Suprapubic skin (tissue), 4 donors: Measurements from ENCODE around the gene MED4. TPM values are rescaled to one million over a fixed set of nuclear protein-coding genes. Genes with fewer than 3 reads are reported as not detected.

Experiments used
- DNase-seq, 2 donors: peaks; one replicate each; pipeline ENCODE4 v3.0.0-alpha.2; 2019; ENCODE audit warnings: low spot score in 2 of 2
- H3K27ac ChIP-seq: fragments of 200-600 bp; sonication (generic); one replicate; pipeline ENCODE4 v1.5.1; 2019
- H3K27me3 ChIP-seq: fragments of 200-600 bp; sonication (generic); one replicate; pipeline ENCODE4 v1.5.1; 2019
- H3K36me3 ChIP-seq: fragments of 200-600 bp; sonication (generic); one replicate; pipeline ENCODE4 v1.5.1; 2019
- H3K4me1 ChIP-seq: fragments of 200-600 bp; sonication (generic); one replicate; pipeline ENCODE4 v1.5.1; 2019
- H3K4me3 ChIP-seq: fragments of 200-600 bp; sonication (generic); one replicate; pipeline ENCODE4 v1.5.1; 2019; ENCODE audit warnings: mild to moderate bottlenecking
- H3K9me3 ChIP-seq: fragments of 200-600 bp; sonication (generic); one replicate; pipeline ENCODE4 v1.5.1; 2019
- CTCF ChIP-seq, 2 donors: fragments of 200-600 bp in 1 of 2; fragments of 450-650 bp in 1 of 2; sonication (generic) in 1 of 2; IDR thresholded peaks; one replicate each; pipeline ENCODE4 v1.5.1; 2016 to 2019; ENCODE audit warnings: antibody characterized with exemption in 2 of 2, mild to moderate bottlenecking in 1 of 2, moderate library complexity in 1 of 2
- EP300 ChIP-seq: sonication (generic); formaldehyde crosslinking; IDR thresholded peaks from one replicate; pipeline ENCODE4 v1.6.1; 2017; ENCODE audit warnings: antibody characterized with exemption
- POLR2A ChIP-seq, 2 donors: fragments of 450-650 bp; IDR thresholded peaks; one replicate each; pipeline ENCODE4 v1.6.1; 2017; ENCODE audit warnings: antibody characterized with exemption in 2 of 2, mild to moderate bottlenecking in 2 of 2, moderate library complexity in 2 of 2
- POLR2AphosphoS5 ChIP-seq, 3 donors: sonication (generic); formaldehyde crosslinking; IDR thresholded peaks; one replicate each; pipeline ENCODE4 v1.6.1; 2017; ENCODE audit warnings: antibody characterized with exemption in 3 of 3
- WGBS: methylation state at CpG from one replicate; pipeline ENCODE4 v1.1.5; 2018; 5-methylcytosine and 5-hydroxymethylcytosine counted together
- total RNA-seq, 4 donors: library from RNA; depleted of rRNA; stranded (reverse); fragments of >200 nt; gene quantifications; one replicate each; pipeline ENCODE4 v1.1.0, GENCODE V29; 2016

Gene MED4
- total RNA-seq, 4 donors from 2014 or later, result 34.7 to 46.3 (median 40.6) TPM

DNA sequence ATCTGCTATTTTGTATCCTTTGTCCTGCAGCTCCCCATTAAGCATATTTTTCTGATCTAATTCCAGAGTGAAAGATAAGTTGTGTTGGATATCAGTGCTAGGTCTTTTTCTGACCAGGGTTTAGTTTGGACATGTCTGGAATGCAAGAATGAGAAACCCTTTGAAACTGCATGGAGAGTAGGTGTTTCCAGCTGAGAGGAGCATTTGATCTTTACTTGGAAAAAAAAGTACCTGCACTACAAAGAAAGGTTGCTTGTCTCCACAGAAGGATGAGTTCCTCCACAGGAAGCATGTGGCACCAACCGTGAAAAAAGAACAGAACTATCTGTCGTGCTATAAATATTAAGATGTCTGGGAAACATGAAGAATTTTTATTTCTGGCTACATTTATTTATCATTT, 36.6 kb upstream of the MED4 start:
- H3K4me1 ChIP-seq, result peaks cover 17% of the 10 kb centered on the region
- no peaks in the 10 kb centered on the region for H3K27me3 ChIP-seq
- TF ChIP-seq EP300 (no peak), POLR2AphosphoS5 (IDR thresholded peaks at IDR 0.05) (no peak), POLR2A (IDR thresholded peaks at IDR 0.05) (no peak), CTCF (IDR thresholded peaks at IDR 0.05) (no peak)
- WGBS, result 21% methylated on average over 2 of the region's 2 CpGs
- no peaks in the 10 kb centered on the region for H3K36me3 ChIP-seq
- no peak for DNase-seq
- H3K27ac ChIP-seq, result no peak overlapping the region
- no peaks in the 10 kb centered on the region for H3K9me3 ChIP-seq
- no peak overlapping the region for H3K4me3 ChIP-seq

DNA sequence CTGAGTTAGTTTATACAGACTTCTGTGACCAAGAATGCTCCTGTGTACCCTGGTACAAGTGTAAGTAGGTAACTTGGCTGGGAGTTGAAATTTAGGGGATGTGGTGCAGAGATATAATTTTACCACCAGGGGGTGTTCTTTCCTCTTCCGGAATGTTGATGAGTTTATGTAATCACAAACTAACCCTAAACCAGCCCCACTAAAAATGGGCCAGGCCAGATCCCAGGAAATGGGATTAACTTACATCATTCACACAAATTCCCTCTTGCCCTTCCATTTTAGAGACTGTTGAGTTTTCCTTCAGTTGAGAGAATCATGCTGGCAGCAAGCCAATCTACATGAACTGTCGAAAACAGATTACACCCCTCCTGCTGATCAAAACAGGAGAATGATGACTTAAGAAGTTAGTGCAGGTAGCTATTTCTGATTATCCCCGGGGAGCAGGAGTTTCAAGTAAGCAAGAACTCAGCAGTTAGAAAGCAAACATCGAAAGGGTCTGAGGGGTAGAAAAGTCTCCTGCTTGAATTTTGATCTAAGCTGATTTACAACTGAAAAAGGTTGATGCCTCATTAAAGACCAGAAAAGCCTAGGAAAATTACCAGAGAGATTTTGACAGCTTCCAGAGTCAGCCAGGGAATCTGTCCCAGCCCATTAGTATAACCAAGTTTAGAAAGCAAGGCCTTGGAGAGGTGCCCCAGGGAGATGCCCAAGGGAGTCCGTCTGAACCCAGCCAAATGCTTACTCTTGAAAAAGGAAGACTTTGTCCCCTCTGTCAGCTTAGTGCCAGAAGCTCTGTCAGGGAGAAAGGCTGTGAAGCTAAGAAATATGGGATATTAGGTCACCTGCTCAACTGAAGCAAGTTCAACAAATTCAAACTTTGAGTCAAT, 32.3 kb upstream of the MED4 start:
- Histone ChIP-seq H3K9me3 (no peaks in the 10 kb centered on the region), H3K27me3 (no peaks in the 10 kb centered on the region), H3K4me1 (peaks cover 40% of the 10 kb centered on the region), H3K36me3 (no peaks in the 10 kb centered on the region), H3K27ac (peak overlapping the region; percentile 57), H3K4me3 (no peak overlapping the region)
- no peak for DNase-seq
- no peak for TF ChIP-seq EP300
- TF ChIP-seq POLR2A (IDR thresholded peaks at IDR 0.05), result no peak
- peak in 2 of 3 donors; percentile 15 to 54 for TF ChIP-seq POLR2AphosphoS5 (IDR thresholded peaks at IDR 0.05)
- TF ChIP-seq CTCF (IDR thresholded peaks at IDR 0.05), result peak; percentile 75 to 88
- 18% methylated on average over 5 of the region's 5 CpGs for WGBS

DNA sequence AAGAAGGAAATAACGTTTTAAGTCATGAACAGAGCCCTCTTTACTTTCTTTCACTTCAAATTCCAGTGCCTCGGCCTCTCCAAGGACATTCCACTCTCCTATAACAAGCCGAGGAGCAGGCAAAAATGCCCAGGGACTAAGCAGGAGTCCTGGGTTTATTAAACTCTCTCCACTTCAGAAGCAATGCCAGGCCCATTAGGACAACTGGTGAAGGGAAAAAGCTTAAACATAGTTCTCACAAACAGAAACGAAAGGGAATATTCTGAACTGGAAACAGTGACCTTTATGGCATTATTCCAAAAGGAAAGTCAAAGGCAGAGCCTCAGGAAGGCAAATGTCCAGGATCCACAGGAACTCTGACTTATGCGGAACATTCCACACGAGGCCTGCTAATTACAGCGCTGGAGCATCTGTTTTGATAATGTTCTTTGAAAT, 30.9 kb upstream of the MED4 start:
- no peaks in the 10 kb centered on the region for H3K9me3 ChIP-seq
- no peaks in the 10 kb centered on the region for H3K36me3 ChIP-seq
- TF ChIP-seq EP300 (no peak), CTCF (IDR thresholded peaks at IDR 0.05) (no peak), POLR2A (IDR thresholded peaks at IDR 0.05) (no peak), POLR2AphosphoS5 (IDR thresholded peaks at IDR 0.05) (no peak)
- no peak overlapping the region for H3K4me3 ChIP-seq
- H3K4me1 ChIP-seq, result peaks cover 46% of the 10 kb centered on the region
- no peak for DNase-seq
- no peaks in the 10 kb centered on the region for H3K27me3 ChIP-seq
- WGBS, result 44% methylated on average over 7 of the region's 7 CpGs
- peak overlapping the region; percentile 75 for H3K27ac ChIP-seq

DNA sequence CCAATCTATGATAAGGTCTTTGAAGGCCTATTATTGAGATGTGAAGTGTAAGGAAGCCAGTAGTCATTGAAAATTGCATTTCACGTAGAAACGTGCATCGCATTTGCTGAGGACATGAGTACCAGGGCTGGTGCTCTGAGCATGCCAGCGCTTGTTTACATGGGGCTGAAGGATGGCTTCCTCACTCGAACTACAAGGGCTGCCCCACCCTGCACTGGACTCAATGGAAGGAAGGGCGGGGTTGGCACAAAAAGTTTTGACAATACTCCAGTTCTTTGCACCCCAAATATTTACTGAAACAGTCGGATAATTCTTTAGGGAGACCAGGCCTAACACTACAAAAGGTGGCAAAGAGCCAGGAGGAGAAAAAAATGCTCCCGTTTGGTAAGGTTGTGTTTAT, 28.9 kb upstream of the MED4 start:
- no peak for DNase-seq
- Histone ChIP-seq H3K27me3 (no peaks in the 10 kb centered on the region), H3K36me3 (no peaks in the 10 kb centered on the region), H3K4me3 (no peak overlapping the region), H3K4me1 (peaks cover 43% of the 10 kb centered on the region), H3K27ac (peak overlapping the region; percentile 50), H3K9me3 (no peaks in the 10 kb centered on the region)
- TF ChIP-seq POLR2A (IDR thresholded peaks at IDR 0.05) (no peak), EP300 (no peak), CTCF (IDR thresholded peaks at IDR 0.05) (no peak), POLR2AphosphoS5 (IDR thresholded peaks at IDR 0.05) (no peak)
- whole genome bisulfite sequencing, result 43% methylated on average over 8 of the region's 8 CpGs

DNA sequence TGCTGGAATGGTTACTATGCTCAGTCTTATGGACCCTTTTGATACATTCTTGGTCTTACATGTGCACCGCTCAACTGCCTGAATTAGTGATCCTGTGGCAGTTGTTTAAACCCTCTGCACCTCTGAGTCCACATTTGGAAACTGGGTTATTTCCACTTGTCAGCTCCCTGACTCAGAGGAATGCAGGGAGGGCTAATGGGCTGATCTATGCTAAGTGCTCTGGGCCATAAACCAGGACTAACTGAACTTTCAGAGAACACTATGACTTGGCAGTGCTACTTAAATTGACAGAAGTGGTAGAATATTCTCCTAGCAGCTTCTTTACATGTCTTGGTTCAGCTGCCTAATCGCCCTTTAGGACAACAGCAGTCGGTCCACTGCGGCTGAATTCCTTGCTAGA, 26.8 kb upstream of the MED4 start:
- no peaks in the 10 kb centered on the region for H3K9me3 ChIP-seq
- 95% methylated on average over 4 of the region's 4 CpGs for WGBS
- no peak overlapping the region for H3K4me3 ChIP-seq
- no peaks in the 10 kb centered on the region for H3K27me3 ChIP-seq
- DNase-seq, result no peak
- H3K27ac ChIP-seq, result no peak overlapping the region
- TF ChIP-seq CTCF (IDR thresholded peaks at IDR 0.05), result no peak
- H3K4me1 ChIP-seq, result peaks cover 31% of the 10 kb centered on the region
- no peaks in the 10 kb centered on the region for H3K36me3 ChIP-seq
